Fibroblast of lung (primary cell): ENCODE data around the gene RPS6KA3. TPM values are rescaled to one million over a fixed set of nuclear protein-coding genes. Genes with fewer than 3 reads are reported as not detected.

Experiments
- DNase-seq, 2 donors: peaks; one replicate each; pipeline versions ENCODE4 v3.0.0 to v3.0.0-alpha.2; 2010; ENCODE audit warnings: low read depth in 2 of 2
- H2AFZ ChIP-seq: 2 replicates; pipeline ENCODE4 v1.5.1; 2012; ENCODE audit warnings: low read length, control low read depth, inconsistent platforms
- H3K27ac ChIP-seq: 2 replicates; pipeline ENCODE4 v1.5.1; 2011; ENCODE audit warnings: low read length, control low read depth; ENCODE audit not compliant: insufficient read depth
- H3K27me3 ChIP-seq: 2 replicates; pipeline ENCODE4 v1.5.1; 2011; ENCODE audit warnings: mild to moderate bottlenecking, low read length; ENCODE audit not compliant: control insufficient read depth, insufficient read depth
- H3K36me3 ChIP-seq: 2 replicates; pipeline ENCODE4 v1.5.1; 2011; ENCODE audit warnings: low read length; ENCODE audit not compliant: control insufficient read depth, insufficient read depth
- H3K4me1 ChIP-seq: 2 replicates; pipeline ENCODE4 v1.5.1; 2011; ENCODE audit warnings: low read length; ENCODE audit not compliant: control insufficient read depth, insufficient read depth; ENCODE audit errors: extremely low read depth
- H3K4me2 ChIP-seq: 2 replicates; pipeline ENCODE4 v1.5.1; 2011; ENCODE audit warnings: low read length, control low read depth; ENCODE audit not compliant: insufficient read depth; ENCODE audit errors: extremely low read depth
- H3K4me3 ChIP-seq, 4 experiments: fragments of 200-600 bp in 1 of 4; sonication (generic) in 1 of 4; replicated peaks in 1 of 4; 2 replicates each; pipeline ENCODE4 v1.5.1; 2011 to 2016; ENCODE audit warnings: low read length in 4 of 4, low read depth in 3 of 4, mild to moderate bottlenecking in 3 of 4, control low read depth in 2 of 4, inconsistent platforms in 1 of 4, mixed read lengths in 1 of 4; ENCODE audit not compliant: insufficient read depth in 1 of 4; ENCODE audit errors: control extremely low read depth in 1 of 4
- H3K79me2 ChIP-seq: 2 replicates; pipeline ENCODE4 v1.5.1; 2012; ENCODE audit warnings: mild to moderate bottlenecking, low read length, inconsistent platforms; ENCODE audit not compliant: control insufficient read depth, insufficient read depth
- H3K9ac ChIP-seq: 2 replicates; pipeline ENCODE4 v1.5.1; 2011; ENCODE audit warnings: mild to moderate bottlenecking, low read length, control low read depth; ENCODE audit not compliant: insufficient read depth
- H3K9me3 ChIP-seq: 2 replicates; pipeline ENCODE4 v1.5.1; 2012; ENCODE audit warnings: low read depth, low read length; ENCODE audit not compliant: control insufficient read depth, insufficient read depth
- H4K20me1 ChIP-seq: 2 replicates; pipeline ENCODE4 v1.5.1; 2011; ENCODE audit warnings: low read length; ENCODE audit not compliant: control insufficient read depth, insufficient read depth; ENCODE audit errors: extremely low read depth
- CTCF ChIP-seq, 2 donors: IDR thresholded peaks in 1 of 2; conservative IDR thresholded peaks in 1 of 2; 1 replicate in 1 of 2; 2 replicates in 1 of 2; pipeline ENCODE4 v1.5.1; 2011 to 2012; ENCODE audit warnings: low read length in 2 of 2, control low read depth in 1 of 2, inconsistent platforms in 1 of 2, low read depth in 1 of 2, mild to moderate bottlenecking in 1 of 2
- EZH2 ChIP-seq: IDR thresholded peaks from 2 replicates; pipeline ENCODE4 v1.5.1; 2012; ENCODE audit warnings: low read length, control low read depth, mild to moderate bottlenecking; ENCODE audit errors: missing control alignments
- polyA plus RNA-seq, 2 donors: library from polyadenylated mRNA; depleted of rRNA in 1 of 2; stranded (reverse) in 1 of 2; unstranded in 1 of 2; fragments of >200 nt; gene quantifications; 2 replicates each; pipeline ENCODE4 v1.2.1, GENCODE V29; 2011 to 2012; ENCODE audit warnings: missing spikeins in 1 of 2
- total RNA-seq: library from RNA; depleted of rRNA; stranded (reverse); fragments of >200 nt; gene quantifications from 2 replicates; pipeline ENCODE4 v1.2.1, GENCODE V29; 2014

Gene RPS6KA3
- total and polyA plus RNA-seq, 2 donors (not counting 1 experiment from before 2014, with no cell fraction given): 38.5 to 50.2 TPM

DNA sequence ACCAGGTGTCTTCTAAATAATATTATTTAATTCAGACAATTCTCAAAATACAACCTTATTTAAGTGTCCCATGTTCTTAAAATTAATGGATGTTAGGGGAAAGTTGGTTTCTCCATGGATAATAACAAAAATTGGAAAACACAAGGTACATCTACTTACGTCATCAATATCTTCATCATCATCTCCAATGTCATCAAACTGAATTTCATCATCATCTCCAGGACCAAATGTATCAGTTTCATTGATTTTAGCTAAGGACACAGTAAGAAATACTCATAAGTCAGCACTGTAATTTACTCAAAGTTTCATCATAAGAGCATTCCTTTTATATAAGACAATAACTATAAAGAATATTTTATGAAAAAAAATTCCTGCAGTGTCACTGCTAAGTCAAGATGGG is 136.4 kb downstream of the RPS6KA3 start:
- no peaks in the 10 kb centered on the region for H3K79me2 ChIP-seq
- no peak overlapping the region for H3K9ac ChIP-seq
- TF ChIP-seq CTCF (conservative IDR thresholded peaks at IDR 0.05 in 1 of 2, IDR thresholded peaks at IDR 0.05 in 1 of 2; ENCODE audit: low read depth in 1 of 2, low read length in 2 of 2): no peak
- TF ChIP-seq EZH2: no peak
- no peak overlapping the region for H3K4me2 ChIP-seq
- no peaks in the 10 kb centered on the region for H3K36me3 ChIP-seq
- H3K27ac ChIP-seq: no peak overlapping the region
- H2AFZ ChIP-seq: no peak overlapping the region
- no peaks in the 10 kb centered on the region for H3K4me1 ChIP-seq
- no peaks in the 10 kb centered on the region for H3K27me3 ChIP-seq
- no peaks in the 10 kb centered on the region for H3K9me3 ChIP-seq
- peak in 1 of 2 donors; percentile 43 for DNase-seq
- H3K4me3 ChIP-seq: no peak overlapping the region
- H4K20me1 ChIP-seq: no peaks in the 10 kb centered on the region

DNA sequence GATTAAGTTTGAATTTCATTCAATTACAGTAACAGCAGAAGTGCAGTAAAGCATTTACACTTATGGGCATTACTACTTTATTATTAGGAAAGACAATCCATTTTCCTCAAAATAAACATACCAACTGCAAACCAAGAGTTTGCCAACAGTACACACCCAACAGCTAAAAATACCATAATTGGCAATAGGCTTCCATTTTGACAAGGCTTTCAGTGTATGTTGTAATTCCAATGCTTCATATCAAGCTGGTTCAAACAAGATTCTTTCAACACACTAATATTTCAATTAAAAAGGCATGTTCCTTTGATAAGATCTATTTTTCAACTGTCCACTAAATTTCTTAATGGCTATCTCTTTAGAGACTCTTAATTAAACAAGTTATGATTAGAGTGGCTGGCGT is 137.2 kb downstream of the RPS6KA3 start:
- peak in 1 of 2 donors; percentile 46 for DNase-seq
- Histone ChIP-seq H3K4me1 (no peaks in the 10 kb centered on the region), H3K4me3 (no peak overlapping the region), H3K4me2 (no peak overlapping the region), H4K20me1 (no peaks in the 10 kb centered on the region), H3K9ac (no peak overlapping the region), H3K27ac (no peak overlapping the region), H3K79me2 (no peaks in the 10 kb centered on the region), H3K27me3 (no peaks in the 10 kb centered on the region), H3K36me3 (no peaks in the 10 kb centered on the region), H3K9me3 (no peaks in the 10 kb centered on the region), H2AFZ (no peak overlapping the region)
- TF ChIP-seq EZH2 (no peak), CTCF (conservative IDR thresholded peaks at IDR 0.05 in 1 of 2, IDR thresholded peaks at IDR 0.05 in 1 of 2; ENCODE audit: low read depth in 1 of 2, low read length in 2 of 2) (no peak)

GRCh38 chrX:20128670-20129069 is 138.0 kb downstream of the RPS6KA3 start:
- DNase-seq: peak in 1 of 2 donors; percentile 40
- Histone ChIP-seq H3K4me3 (no peak overlapping the region), H3K4me1 (no peaks in the 10 kb centered on the region), H3K27me3 (no peaks in the 10 kb centered on the region), H3K79me2 (no peaks in the 10 kb centered on the region), H3K36me3 (no peaks in the 10 kb centered on the region), H3K9ac (no peak overlapping the region), H3K27ac (no peak overlapping the region), H3K9me3 (no peaks in the 10 kb centered on the region), H3K4me2 (no peak overlapping the region), H2AFZ (no peak overlapping the region), H4K20me1 (no peaks in the 10 kb centered on the region)
- no peak for TF ChIP-seq EZH2
- TF ChIP-seq CTCF (conservative IDR thresholded peaks at IDR 0.05 in 1 of 2, IDR thresholded peaks at IDR 0.05 in 1 of 2; ENCODE audit: low read depth in 1 of 2, low read length in 2 of 2): no peak
